HL-60 (cell line): ENCODE data around the gene NAAA.
A peak's percentile ranks its signal among the peaks of the same experiment; 100 is the strongest.
"Not testable (repeated sequence)": the region's sequence is repeated elsewhere in the genome, so short reads cannot be mapped to it uniquely, and the experiment has no call there.

Experiments
- DNase-seq, 2 experiments: peaks; one replicate each; pipeline ENCODE4 v3.0.0-alpha.2; 2010 to 2020; ENCODE audit warnings: low read depth in 1 of 2, low spot score in 1 of 2
- H3K27ac ChIP-seq: fragments of 250-450 bp; sonication (Bioruptor Pico); replicated peaks from 2 replicates; pipeline ENCODE4 v1.5.1; 2020; ENCODE audit warnings: mild to moderate bottlenecking, moderate library complexity
- H3K27me3 ChIP-seq: fragments of 250-450 bp; sonication (Bioruptor Pico); 2 replicates; pipeline ENCODE4 v1.5.1; 2021; ENCODE audit warnings: mild to moderate bottlenecking, moderate library complexity; ENCODE audit not compliant: insufficient read depth, poor library complexity, severe bottlenecking
- H3K4me3 ChIP-seq: replicated peaks from 2 replicates; pipeline ENCODE4 v1.5.1; 2011; ENCODE audit warnings: mild to moderate bottlenecking, control low read depth, low read length; ENCODE audit not compliant: insufficient read depth
- GABPA ChIP-seq: IDR thresholded peaks from 2 replicates; pipeline ENCODE4 v1.6.1; 2012; ENCODE audit warnings: low read depth
- POLR2AphosphoS5 ChIP-seq: IDR thresholded peaks from 2 replicates; pipeline ENCODE4 v1.6.1; 2012; ENCODE audit warnings: low read depth
- REST ChIP-seq: IDR thresholded peaks from 2 replicates; pipeline ENCODE4 v1.6.1; 2012; ENCODE audit warnings: low read depth; ENCODE audit not compliant: insufficient replicate concordance
- SPI1 ChIP-seq: IDR thresholded peaks from 2 replicates; pipeline ENCODE4 v1.6.1; 2012; ENCODE audit warnings: low read depth, mild to moderate bottlenecking, borderline replicate concordance
- TF ChIP-seq, protein P1 (sequence below): IDR thresholded peaks from one replicate; pipeline ENCODE4 v1.5.1; 2011; ENCODE audit warnings: low read length, control low read depth, inconsistent platforms; ENCODE audit not compliant: insufficient read depth

NAAA gene

GRCh38 chr4:75916091-75916661 is 24.6 kb downstream of the NAAA start:
- TF ChIP-seq, protein P1, sequence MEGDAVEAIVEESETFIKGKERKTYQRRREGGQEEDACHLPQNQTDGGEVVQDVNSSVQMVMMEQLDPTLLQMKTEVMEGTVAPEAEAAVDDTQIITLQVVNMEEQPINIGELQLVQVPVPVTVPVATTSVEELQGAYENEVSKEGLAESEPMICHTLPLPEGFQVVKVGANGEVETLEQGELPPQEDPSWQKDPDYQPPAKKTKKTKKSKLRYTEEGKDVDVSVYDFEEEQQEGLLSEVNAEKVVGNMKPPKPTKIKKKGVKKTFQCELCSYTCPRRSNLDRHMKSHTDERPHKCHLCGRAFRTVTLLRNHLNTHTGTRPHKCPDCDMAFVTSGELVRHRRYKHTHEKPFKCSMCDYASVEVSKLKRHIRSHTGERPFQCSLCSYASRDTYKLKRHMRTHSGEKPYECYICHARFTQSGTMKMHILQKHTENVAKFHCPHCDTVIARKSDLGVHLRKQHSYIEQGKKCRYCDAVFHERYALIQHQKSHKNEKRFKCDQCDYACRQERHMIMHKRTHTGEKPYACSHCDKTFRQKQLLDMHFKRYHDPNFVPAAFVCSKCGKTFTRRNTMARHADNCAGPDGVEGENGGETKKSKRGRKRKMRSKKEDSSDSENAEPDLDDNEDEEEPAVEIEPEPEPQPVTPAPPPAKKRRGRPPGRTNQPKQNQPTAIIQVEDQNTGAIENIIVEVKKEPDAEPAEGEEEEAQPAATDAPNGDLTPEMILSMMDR: peak; percentile 84
- TF ChIP-seq POLR2AphosphoS5: no peak
- H3K4me3 ChIP-seq: no peak overlapping the region
- H3K27me3 ChIP-seq: no peaks in the 10 kb centered on the region
- no peak overlapping the region for H3K27ac ChIP-seq
- peak in 1 of 2 experiments; percentile 19 for DNase-seq

DNA sequence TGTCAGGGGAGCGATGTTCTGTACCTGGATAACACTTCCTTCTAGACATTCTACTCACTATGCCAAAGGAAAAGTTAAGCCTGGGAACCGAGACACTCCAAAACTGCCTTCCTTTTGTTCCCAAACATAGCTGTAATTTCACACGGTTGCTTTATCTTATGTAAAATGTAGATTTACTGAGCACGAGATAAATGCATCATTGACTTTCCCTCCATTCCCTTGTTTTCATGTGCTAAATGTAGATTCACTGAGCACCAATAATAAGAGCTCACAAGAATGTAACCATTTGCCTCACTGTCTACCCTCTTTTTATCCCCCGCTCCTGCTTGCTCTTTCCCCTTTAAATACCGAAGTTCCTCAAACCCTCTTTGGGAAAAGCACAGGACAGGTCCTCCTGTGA is 27.8 kb downstream of the NAAA start:
- TF ChIP-seq GABPA: no peak
- TF ChIP-seq, protein P1: no peak
- TF ChIP-seq POLR2AphosphoS5: no peak
- TF ChIP-seq SPI1: no peak
- TF ChIP-seq REST: no peak
- H3K4me3 ChIP-seq: no peak overlapping the region
- no peak for DNase-seq
- H3K27ac ChIP-seq: no peak overlapping the region
- H3K27me3 ChIP-seq: no peaks in the 10 kb centered on the region

GRCh38 chr4:75910831-75911230 is 30.0 kb downstream of the NAAA start:
- DNase-seq, H3K27me3 ChIP-seq, H3K4me3 ChIP-seq, H3K27ac ChIP-seq: not testable (repeated sequence)

DNA sequence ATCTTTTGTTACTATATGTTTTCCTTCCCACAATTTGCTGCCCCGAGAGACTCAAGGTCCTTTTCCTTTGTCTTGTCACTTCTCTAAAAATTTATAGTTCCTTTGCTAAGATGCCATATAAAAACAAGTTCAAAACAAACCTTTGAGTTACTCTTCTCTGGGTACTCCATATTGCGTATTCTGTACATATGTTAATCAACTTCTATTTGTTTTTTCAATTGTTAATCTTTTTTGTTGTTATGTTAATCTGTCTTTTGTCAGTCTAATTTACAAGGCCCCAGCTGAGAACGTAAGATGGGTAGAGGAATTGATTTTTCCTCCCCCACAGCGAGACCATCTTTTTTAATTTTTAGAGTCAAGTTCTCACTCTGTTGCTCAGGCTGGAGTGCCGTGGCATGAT is 31.4 kb downstream of the NAAA start:
- Histone ChIP-seq H3K4me3 (no peak overlapping the region), H3K27ac (peak overlapping the region; percentile 72), H3K27me3 (no peaks in the 10 kb centered on the region)
- no peak for DNase-seq
- TF ChIP-seq, protein P1: no peak
- TF ChIP-seq REST (no peak), POLR2AphosphoS5 (no peak), SPI1 (no peak), GABPA (no peak)
